GM12891 (cell line): Measurements from ENCODE around the gene GJC1.

ENCODE experiments used
- DNase-seq: peaks from one replicate; pipeline ENCODE4 v3.0.0; 2011; ENCODE audit warnings: low spot score; ENCODE audit not compliant: insufficient read length
- FAIRE-seq: peaks from 2 replicates; lab custom pipeline; 2011; peaks lifted over from hg19 to GRCh38; lab: Jason Lieb, UNC
- PAX5 ChIP-seq: IDR thresholded peaks from 2 replicates; pipeline ENCODE4 v1.6.1; 2011; ENCODE audit warnings: low read length, moderate library complexity, mild to moderate bottlenecking; ENCODE audit not compliant: insufficient read depth, severe bottlenecking
- POLR2A ChIP-seq: IDR thresholded peaks from 2 replicates; pipeline ENCODE4 v1.6.1; 2011; ENCODE audit warnings: low read depth, low read length, control low read depth
- POLR2AphosphoS5 ChIP-seq: IDR thresholded peaks from 2 replicates; pipeline ENCODE4 v1.6.1; 2011; ENCODE audit warnings: low read depth, low read length, control low read depth
- POU2F2 ChIP-seq: IDR thresholded peaks from 2 replicates; pipeline ENCODE4 v1.6.1; 2011; ENCODE audit warnings: low read depth, mild to moderate bottlenecking, control low read depth, low read length, moderate library complexity
- SPI1 ChIP-seq: IDR thresholded peaks from 2 replicates; pipeline ENCODE4 v1.6.1; 2011; ENCODE audit warnings: low read depth, low read length, control low read depth
- TAF1 ChIP-seq: IDR thresholded peaks from 2 replicates; pipeline ENCODE4 v1.6.1; 2011; ENCODE audit warnings: low read depth, low read length, control low read depth

The GJC1 gene

GRCh38 chr17:44847586-44847985, 17.5 kb upstream of the GJC1 start, which contains the start of gene HIGD1B:
HIGD1B (plus strand) TSS chr17:44847883; CDS start chr17:44848153, 270 bp downstream.
- FAIRE-seq (no peak), DNase-seq (no peak)
- TF ChIP-seq SPI1 (no peak), POLR2A (no peak), PAX5 (no peak), POU2F2 (no peak), POLR2AphosphoS5 (no peak), TAF1 (no peak)

- DNase-seq (no peak), FAIRE-seq (no peak)
- TF ChIP-seq POU2F2: no peak
Observed at GRCh38 chr17:44846206-44846605, 16.1 kb upstream of the GJC1 start.

- no peak for DNase-seq
- TF ChIP-seq PAX5: no peak
- no peak for TF ChIP-seq TAF1
- no peak for TF ChIP-seq SPI1
- no peak for TF ChIP-seq POU2F2
- TF ChIP-seq POLR2AphosphoS5: no peak
- TF ChIP-seq POLR2A: no peak
- FAIRE-seq: no peak
Observed at GRCh38 chr17:44844390-44844830, 14.3 kb upstream of the GJC1 start.

GRCh38 chr17:44842748-44843147, 12.7 kb upstream of the GJC1 start:
- TF ChIP-seq TAF1 (no peak), POU2F2 (no peak), SPI1 (no peak), POLR2AphosphoS5 (no peak), PAX5 (no peak), POLR2A (no peak)
- DNase-seq (no peak), FAIRE-seq (no peak)

GRCh38 chr17:44840936-44841335, 10.8 kb upstream of the GJC1 start:
- no peak for FAIRE-seq
- TF ChIP-seq POU2F2 (no peak), POLR2AphosphoS5 (no peak), POLR2A (no peak), TAF1 (no peak), SPI1 (no peak), PAX5 (no peak)
- no peak for DNase-seq

- no peak for FAIRE-seq
- no peak for DNase-seq
- TF ChIP-seq POLR2A (no peak), SPI1 (no peak), POLR2AphosphoS5 (no peak), POU2F2 (no peak), PAX5 (no peak), TAF1 (no peak)
Observed at GRCh38 chr17:44840274-44840673, 10.2 kb upstream of the GJC1 start.

GRCh38 chr17:44837196-44837595, 7.1 kb upstream of the GJC1 start:
- TF ChIP-seq PAX5: no peak
- no peak for TF ChIP-seq POLR2AphosphoS5
- TF ChIP-seq SPI1: no peak
- TF ChIP-seq POU2F2: no peak
- FAIRE-seq: no peak
- no peak for DNase-seq

- DNase-seq (no peak), FAIRE-seq (no peak)
- TF ChIP-seq POLR2AphosphoS5: no peak
- TF ChIP-seq TAF1: no peak
- no peak for TF ChIP-seq PAX5
- no peak for TF ChIP-seq POLR2A
- TF ChIP-seq POU2F2: no peak
- no peak for TF ChIP-seq SPI1
Observed at GRCh38 chr17:44832805-44833204, 2.7 kb upstream of the GJC1 start.

GRCh38 chr17:44831371-44831770, 1.3 kb upstream of the GJC1 start:
- TF ChIP-seq SPI1 (no peak), POLR2A (no peak), POU2F2 (no peak), POLR2AphosphoS5 (no peak), PAX5 (no peak), TAF1 (no peak)
- FAIRE-seq (no peak), DNase-seq (no peak)

- TF ChIP-seq SPI1 (no peak), TAF1 (no peak), POLR2A (no peak), POU2F2 (no peak), PAX5 (no peak)
- DNase-seq: no peak
- peak; percentile 65 for FAIRE-seq
Observed at GRCh38 chr17:44830359-44831288, 537 bp upstream of the GJC1 start.
